Neural progenitor cell (in vitro differentiated cells): Measurements from ENCODE around the gene PTRH1.

ENCODE experiments used
- EZH2 ChIP-seq: fragments of 200-600 bp; sonication (generic); IDR thresholded peaks from 2 replicates; pipeline ENCODE4 v1.6.1; 2017; ENCODE audit warnings: antibody characterized with exemption, mild to moderate bottlenecking, moderate library complexity
- TF ChIP-seq, protein P1 (sequence below): fragments of 200-600 bp; sonication (generic); IDR thresholded peaks from 2 replicates; pipeline ENCODE4 v1.5.1; 2017; ENCODE audit warnings: antibody characterized with exemption, mild to moderate bottlenecking

DNA sequence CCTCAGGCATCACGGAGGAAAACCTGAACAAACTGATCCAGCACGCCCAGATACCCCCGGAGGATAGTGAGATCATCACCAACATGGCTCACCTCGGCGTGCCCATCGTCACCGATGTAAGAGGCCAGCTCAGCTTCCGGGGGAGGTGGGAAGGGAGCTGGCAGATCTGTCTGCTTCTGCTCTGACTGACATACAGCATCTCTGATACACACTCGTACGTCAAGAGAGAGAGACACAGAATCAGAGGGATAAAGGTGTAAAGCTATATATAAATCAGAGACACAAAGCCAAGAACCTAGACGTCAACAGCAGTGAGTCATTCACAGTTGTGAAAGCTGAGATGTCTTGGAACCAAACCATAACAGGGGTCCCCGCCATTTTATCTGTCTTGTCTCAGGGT is 38.8 kb downstream of the PTRH1 start:
- TF ChIP-seq, protein P1, sequence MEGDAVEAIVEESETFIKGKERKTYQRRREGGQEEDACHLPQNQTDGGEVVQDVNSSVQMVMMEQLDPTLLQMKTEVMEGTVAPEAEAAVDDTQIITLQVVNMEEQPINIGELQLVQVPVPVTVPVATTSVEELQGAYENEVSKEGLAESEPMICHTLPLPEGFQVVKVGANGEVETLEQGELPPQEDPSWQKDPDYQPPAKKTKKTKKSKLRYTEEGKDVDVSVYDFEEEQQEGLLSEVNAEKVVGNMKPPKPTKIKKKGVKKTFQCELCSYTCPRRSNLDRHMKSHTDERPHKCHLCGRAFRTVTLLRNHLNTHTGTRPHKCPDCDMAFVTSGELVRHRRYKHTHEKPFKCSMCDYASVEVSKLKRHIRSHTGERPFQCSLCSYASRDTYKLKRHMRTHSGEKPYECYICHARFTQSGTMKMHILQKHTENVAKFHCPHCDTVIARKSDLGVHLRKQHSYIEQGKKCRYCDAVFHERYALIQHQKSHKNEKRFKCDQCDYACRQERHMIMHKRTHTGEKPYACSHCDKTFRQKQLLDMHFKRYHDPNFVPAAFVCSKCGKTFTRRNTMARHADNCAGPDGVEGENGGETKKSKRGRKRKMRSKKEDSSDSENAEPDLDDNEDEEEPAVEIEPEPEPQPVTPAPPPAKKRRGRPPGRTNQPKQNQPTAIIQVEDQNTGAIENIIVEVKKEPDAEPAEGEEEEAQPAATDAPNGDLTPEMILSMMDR: no peak
- no peak for TF ChIP-seq EZH2
